Measurements from ENCODE around the gene NTN1.

GRCh38 chr17:9274973-9275372 lies 253.7 kb downstream of the NTN1 start:
- TF ChIP-seq CTCF (conservative IDR thresholded peaks at IDR 0.05) (no peak), ZFX (IDR thresholded peaks at IDR 0.05) (no peak)

Measured in C4-2B (cell line).